Upper lobe of left lung (tissue), 4 donors: Measurements from ENCODE around the gene KIAA1549.
"Not testable (repeated sequence)": the region's sequence is repeated elsewhere in the genome, so short reads cannot be mapped to it uniquely, and the experiment has no call there.

Experiments used
- CTCF ChIP-seq, 6 experiments: fragments of 450-650 bp in 4 of 6; fragments of 200-600 bp in 2 of 6; sonication (generic) in 2 of 6; IDR thresholded peaks; one replicate each; pipeline ENCODE4 v1.5.1; 2016 to 2019; ENCODE audit warnings: antibody characterized with exemption in 6 of 6
- EP300 ChIP-seq, 4 donors: sonication (generic); formaldehyde crosslinking; IDR thresholded peaks; one replicate each; pipeline ENCODE4 v1.5.1; 2017; ENCODE audit warnings: antibody characterized with exemption in 4 of 4, control low read depth in 2 of 4
- POLR2A ChIP-seq, 4 donors: fragments of 450-650 bp; IDR thresholded peaks; one replicate each; pipeline ENCODE4 v1.5.1; 2016 to 2017; ENCODE audit warnings: antibody characterized with exemption in 4 of 4, mild to moderate bottlenecking in 2 of 4

GRCh38 chr7:138940602-138941001 is 40.6 kb downstream of the KIAA1549 start:
- not testable (repeated sequence) for TF ChIP-seq CTCF, EP300, POLR2A (IDR thresholded peaks at IDR 0.05)
